Measurements from ENCODE around the gene INSM2. TPM values are rescaled to one million over a fixed set of nuclear protein-coding genes. Genes with fewer than 3 reads are reported as not detected.

INSM2 gene
- total and polyA plus RNA-seq, 2 of the 13 experiments (the other 11 are each of a cell fraction or from before 2014, with no cell fraction given), result not detected

GRCh38 chr14:35492569-35493014, 41.4 kb upstream of the INSM2 start (continued):
- TF ChIP-seq MXI1 (IDR thresholded peaks at IDR 0.05; ENCODE audit: borderline replicate concordance, low read depth, low read length) (no peak), FOSL2 (CRISPR knock-in tag; IDR thresholded peaks at IDR 0.05) (no peak), KLF9 (CRISPR knock-in tag; IDR thresholded peaks at IDR 0.05; ENCODE audit: low read depth) (no peak), NAIF1 (CRISPR knock-in tag; IDR thresholded peaks at IDR 0.05; ENCODE audit: borderline replicate concordance) (0 out of 2 replicates have a peak, but pooled peaks have one; percentile 35), ZGPAT (CRISPR knock-in tag; IDR thresholded peaks at IDR 0.05) (0 out of 2 replicates have a peak, but pooled peaks have one; percentile 47), ZNF790 (CRISPR knock-in tag; IDR thresholded peaks at IDR 0.05; ENCODE audit: borderline replicate concordance) (no peak), ZNF891 (CRISPR knock-in tag; IDR thresholded peaks at IDR 0.05) (no peak), KAT7 (CRISPR knock-in tag; IDR thresholded peaks at IDR 0.05; ENCODE audit: borderline replicate concordance) (no peak), SKI (IDR thresholded peaks at IDR 0.05; ENCODE audit: partially characterized antibody) (peak; percentile 55), HMG20A (CRISPR knock-in tag; IDR thresholded peaks at IDR 0.05; ENCODE audit: borderline replicate concordance) (0 out of 2 replicates have a peak, but pooled peaks have one; percentile 13), ZNF414 (CRISPR knock-in tag; IDR thresholded peaks at IDR 0.05) (0 out of 2 replicates have a peak, but pooled peaks have one; percentile 46), SOX5 (CRISPR knock-in tag; IDR thresholded peaks at IDR 0.05; ENCODE audit: borderline replicate concordance) (peak; percentile 83; the same call in 1 of the 2 replicates), ZFP36 (IDR thresholded peaks at IDR 0.05; ENCODE audit: borderline replicate concordance, low read depth, low read length, partially characterized antibody) (no peak), ZNF264 (CRISPR knock-in tag; IDR thresholded peaks at IDR 0.05) (no peak), BORCS8-MEF2B (CRISPR knock-in tag; IDR thresholded peaks at IDR 0.05) (no peak), ZNF570 (CRISPR knock-in tag; IDR thresholded peaks at IDR 0.05; ENCODE audit: borderline replicate concordance) (no peak), SIX4 (CRISPR knock-in tag; IDR thresholded peaks at IDR 0.05) (no peak), ZNF205 (CRISPR knock-in tag; IDR thresholded peaks at IDR 0.05) (no peak), SP5 (CRISPR knock-in tag; IDR thresholded peaks at IDR 0.05; ENCODE audit: borderline replicate concordance, low read depth) (no peak), MEIS2 (CRISPR knock-in tag; IDR thresholded peaks at IDR 0.05) (no peak), MIER2 (CRISPR knock-in tag; IDR thresholded peaks at IDR 0.05) (peak; percentile 68), MIER3 (CRISPR knock-in tag; IDR thresholded peaks at IDR 0.05; ENCODE audit: borderline replicate concordance) (peak; percentile 46; the same call in 1 of the 2 replicates), ZHX1 (CRISPR knock-in tag; IDR thresholded peaks at IDR 0.05; ENCODE audit: low read depth) (no peak), PCBP1 (IDR thresholded peaks at IDR 0.05; ENCODE audit: borderline replicate concordance, low read depth, low read length) (no peak), PRDM4 (CRISPR knock-in tag; IDR thresholded peaks at IDR 0.05; ENCODE audit: borderline replicate concordance) (no peak), CHD4 (IDR thresholded peaks at IDR 0.05; ENCODE audit: borderline replicate concordance, low read length) (no peak)

Measured in HepG2 (cell line).